Measurements from ENCODE around the gene ERFL. TPM values are rescaled to one million over a fixed set of nuclear protein-coding genes. Genes with fewer than 3 reads are reported as not detected.
"Not testable (repeated sequence)": the region's sequence is repeated elsewhere in the genome, so short reads cannot be mapped to it uniquely, and the experiment has no call there.

ERFL gene
- total RNA-seq, 1 donor from 2014 or later, result 3.1 TPM

DNA sequence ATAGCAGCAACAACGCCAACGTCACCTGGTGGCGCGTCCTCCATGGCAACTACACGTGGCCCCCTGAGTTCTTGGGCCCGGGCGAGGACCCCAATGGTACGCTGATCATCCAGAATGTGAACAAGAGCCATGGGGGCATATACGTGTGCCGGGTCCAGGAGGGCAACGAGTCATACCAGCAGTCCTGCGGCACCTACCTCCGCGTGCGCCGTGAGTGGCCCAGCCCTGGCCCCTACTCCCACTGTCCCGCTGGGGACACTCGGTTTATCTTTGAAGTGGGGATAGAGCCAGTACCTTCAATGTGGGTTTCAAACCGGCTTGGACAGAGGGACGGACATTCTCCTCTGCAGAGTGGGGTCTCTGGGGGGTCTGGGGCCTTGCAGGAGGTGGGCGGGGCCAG is 49.2 kb downstream of the ERFL start:
- Mint-ChIP-seq H3K4me3 (no peak overlapping the region), H3K9me3 (no peaks in the 10 kb centered on the region), H3K27me3 (ENCODE audit: insufficient read depth) (no peaks in the 10 kb centered on the region), H3K27ac (no peak overlapping the region), H3K4me1 (ENCODE audit: low read depth) (peaks cover 57% of the 10 kb centered on the region), H3K36me3 (ENCODE audit: low read depth) (peaks cover 8% of the 10 kb centered on the region)
- intact Hi-C loops (cut with micrococcal nuclease), result no loop called here
- DNase-seq (ENCODE audit: low spot score), result no peak

DNA sequence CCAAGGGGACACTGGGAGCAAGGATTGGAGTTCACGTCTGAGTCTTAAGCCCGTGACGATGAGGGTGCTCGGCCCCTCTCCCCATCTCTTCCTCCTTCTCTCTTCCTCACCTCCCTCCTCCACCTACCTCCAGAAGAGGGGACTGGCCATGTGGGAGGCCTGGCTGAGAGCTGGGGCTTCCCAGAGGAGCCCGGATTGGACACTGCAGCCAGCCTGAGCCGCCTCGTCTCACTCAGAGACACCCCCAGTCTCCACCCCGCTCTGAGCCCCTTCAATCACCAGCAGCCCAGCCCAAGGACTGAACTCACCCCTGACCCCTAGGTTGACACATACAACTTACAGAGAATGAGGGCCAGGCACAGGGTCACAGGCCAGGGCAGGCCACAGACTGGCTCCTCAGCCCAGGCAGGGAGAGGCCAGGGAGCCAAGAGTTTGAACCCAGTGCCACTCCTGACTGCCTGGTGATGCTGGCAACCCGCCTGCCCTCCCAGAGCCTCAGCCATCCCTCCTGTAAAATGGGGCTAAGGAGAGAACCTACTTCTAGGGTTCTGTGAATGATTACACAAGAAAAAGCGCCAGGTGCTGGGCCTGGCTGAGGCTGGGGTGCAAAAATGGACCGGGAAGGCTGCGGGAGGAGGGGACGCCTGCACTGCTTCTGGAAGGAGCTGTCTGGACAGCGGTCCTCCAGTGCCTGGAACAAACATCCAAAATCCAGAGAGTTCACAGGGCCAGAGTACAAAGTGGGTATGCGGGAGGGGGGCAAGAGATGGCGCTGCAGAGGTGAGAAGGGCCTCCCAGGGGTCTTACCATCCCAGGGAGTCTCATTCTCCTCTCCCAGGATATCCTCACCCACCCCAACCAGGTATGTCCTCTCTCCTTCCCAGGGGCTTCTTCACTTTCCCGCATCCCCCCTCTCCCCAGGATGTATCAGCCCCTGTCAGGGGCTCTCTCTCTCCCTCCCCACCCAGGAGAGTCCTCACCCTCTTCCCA is 50.0 kb downstream of the ERFL start:
- peaks cover 60% of the 10 kb centered on the region for H3K4me1 Mint-ChIP-seq (ENCODE audit: low read depth)
- H3K27me3 Mint-ChIP-seq (ENCODE audit: insufficient read depth), result no peaks in the 10 kb centered on the region
- DNase-seq (ENCODE audit: low spot score), result no peak
- H3K27ac Mint-ChIP-seq, result peak overlapping the region; percentile 23
- no peaks in the 10 kb centered on the region for H3K9me3 Mint-ChIP-seq
- H3K36me3 Mint-ChIP-seq (ENCODE audit: low read depth), result peaks cover 5% of the 10 kb centered on the region
- intact Hi-C loops (cut with micrococcal nuclease), result no loop called here
- no peak overlapping the region for H3K4me3 Mint-ChIP-seq

GRCh38 chr19:41876847-41877832 is 51.1 kb downstream of the ERFL start, which contains the start of gene CD79A:
Gene CD79A, plus strand, starts transcription at chr19:41877279. Its CDS starts 26 bp downstream, at chr19:41877305.
- Mint-ChIP-seq H3K36me3 (ENCODE audit: low read depth) (peaks cover 4% of the 10 kb centered on the region), H3K4me3 (peak within 1 kb of the TSS; percentile 19), H3K9me3 (no peaks in the 10 kb centered on the region), H3K27ac (peak within 1 kb of the TSS; percentile 96), H3K27me3 (ENCODE audit: insufficient read depth) (no peaks in the 10 kb centered on the region), H3K4me1 (ENCODE audit: low read depth) (peaks cover 65% of the 10 kb centered on the region)
- intact Hi-C loops (cut with micrococcal nuclease), result no loop called here
- DNase-seq (ENCODE audit: low spot score), result no peak

GRCh38 chr19:41875973-41876372 is 52.3 kb downstream of the ERFL start:
- not testable (repeated sequence) for DNase-seq (ENCODE audit: low spot score)

DNA sequence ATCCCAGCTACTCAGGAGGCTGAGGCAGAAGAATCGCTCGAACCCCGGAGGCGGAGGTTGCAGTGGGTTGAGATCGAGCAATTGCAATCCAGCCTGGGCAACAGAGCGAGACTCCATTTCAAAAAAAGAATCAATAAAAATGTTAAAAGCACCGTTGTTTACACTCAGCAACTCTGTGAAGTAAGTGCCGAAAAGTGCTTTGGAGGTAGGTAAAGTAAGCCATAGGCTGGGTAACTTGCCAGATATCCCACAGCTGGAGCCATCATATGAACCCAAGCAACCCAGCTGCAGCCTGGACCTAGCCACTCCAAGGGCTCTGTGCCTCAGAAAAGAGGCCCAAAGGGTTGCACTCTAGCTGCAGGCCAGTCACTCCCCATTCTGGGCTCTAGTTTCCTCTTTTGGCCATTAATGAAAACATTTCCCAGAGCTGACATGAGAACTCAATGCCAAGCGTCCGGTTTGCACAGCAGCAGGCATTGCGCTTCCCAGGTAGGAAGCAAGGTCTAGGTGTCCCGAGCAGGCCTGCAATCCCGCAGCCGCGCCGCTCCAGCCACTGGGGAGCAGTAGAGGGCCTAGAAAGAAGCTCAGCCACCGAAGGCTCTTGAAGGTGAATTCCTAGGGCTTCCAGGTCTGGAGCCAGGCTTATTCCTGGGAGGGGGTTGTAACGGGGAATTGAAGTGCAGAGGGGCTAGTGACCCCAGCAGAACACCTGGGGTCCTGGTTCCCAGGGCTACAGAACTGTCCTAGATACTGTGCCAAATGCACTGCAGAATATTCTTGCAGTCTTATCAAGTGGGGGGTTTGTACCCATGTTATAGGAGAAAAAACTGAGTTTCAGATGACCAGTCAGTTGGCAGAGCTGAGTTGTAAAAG is 55.2 kb downstream of the ERFL start:
- DNase-seq (ENCODE audit: low spot score), result peak; percentile 49
- peak overlapping the region; percentile 29 for H3K4me3 Mint-ChIP-seq
- intact Hi-C loops (cut with micrococcal nuclease), result loop anchor here (1.0 kb wide), 2 partner anchors 62 to 78 kb away; no protein-coding TSS in a partner anchor

More at GRCh38 chr19:41875973-41876372, 52.3 kb downstream of the ERFL start:
- H3K4me1 Mint-ChIP-seq (ENCODE audit: low read depth), result peaks cover 70% of the 10 kb centered on the region
- not testable (repeated sequence) for H3K9me3 Mint-ChIP-seq; H3K27me3 Mint-ChIP-seq (ENCODE audit: insufficient read depth)
- intact Hi-C loops (cut with micrococcal nuclease), result loop anchor here (1.0 kb wide), 1 partner anchor 8 kb away; no protein-coding TSS in a partner anchor
- H3K27ac Mint-ChIP-seq, result peak overlapping the region; percentile 96
- peak overlapping the region; percentile 72 for H3K4me3 Mint-ChIP-seq
- H3K36me3 Mint-ChIP-seq (ENCODE audit: low read depth), result peaks cover 13% of the 10 kb centered on the region

GRCh38 chr19:41872384-41872774 is 55.9 kb downstream of the ERFL start:
- DNase-seq (ENCODE audit: low spot score), result no peak
- H3K36me3 Mint-ChIP-seq (ENCODE audit: low read depth), result peaks cover 38% of the 10 kb centered on the region
- peak overlapping the region; percentile 40 for H3K27ac Mint-ChIP-seq
- H3K27me3 Mint-ChIP-seq (ENCODE audit: insufficient read depth), result no peaks in the 10 kb centered on the region
- H3K4me3 Mint-ChIP-seq, result peak overlapping the region; percentile 31
- intact Hi-C loops (cut with micrococcal nuclease), result no loop called here
- H3K9me3 Mint-ChIP-seq, result no peaks in the 10 kb centered on the region
- peaks cover 84% of the 10 kb centered on the region for H3K4me1 Mint-ChIP-seq (ENCODE audit: low read depth)

More for the DNA sequence above, 55.2 kb downstream of the ERFL start:
- Mint-ChIP-seq H3K27me3 (ENCODE audit: insufficient read depth) (no peaks in the 10 kb centered on the region), H3K27ac (peak overlapping the region; percentile 88), H3K9me3 (no peaks in the 10 kb centered on the region), H3K4me1 (ENCODE audit: low read depth) (peaks cover 84% of the 10 kb centered on the region), H3K36me3 (ENCODE audit: low read depth) (peaks cover 34% of the 10 kb centered on the region)

DNA sequence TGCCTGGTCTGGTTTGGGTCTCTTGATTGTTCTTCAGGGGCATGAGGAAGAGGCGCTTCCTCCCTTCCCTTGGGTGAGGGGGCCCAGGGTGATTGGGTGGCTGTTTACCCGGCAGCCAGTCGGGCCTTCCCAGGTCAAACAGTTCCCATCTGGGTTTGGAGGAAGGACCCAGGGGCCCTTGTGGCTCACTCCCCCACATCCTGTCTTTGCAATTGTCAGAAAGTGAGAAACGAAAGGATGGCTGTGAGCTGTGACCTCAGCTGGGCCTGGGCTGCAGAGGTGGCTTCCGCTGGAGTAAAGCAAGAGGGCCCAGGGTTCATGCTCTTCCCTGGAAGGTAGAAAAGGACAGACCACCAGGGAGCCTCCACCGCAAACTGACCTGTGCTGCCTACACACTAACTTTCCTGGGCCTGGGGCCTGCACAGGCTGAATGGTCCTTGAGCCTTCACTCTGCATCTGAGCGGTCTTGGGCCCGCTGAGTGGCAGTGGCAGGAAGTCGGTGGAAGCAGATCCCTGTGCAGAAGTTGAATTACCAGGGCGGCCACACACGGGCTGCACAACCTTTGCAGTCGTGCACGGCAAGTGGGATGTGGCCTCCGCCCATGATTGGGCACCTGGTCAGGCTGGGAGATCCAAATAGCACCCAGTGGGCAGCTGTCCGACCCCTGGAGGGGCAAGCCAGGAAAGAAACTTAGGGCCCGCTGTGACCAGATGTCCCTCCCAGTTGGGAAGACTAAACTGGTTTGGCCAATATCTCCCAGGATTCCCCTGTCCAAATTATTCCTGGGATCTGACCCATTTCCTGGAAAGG is 56.5 kb downstream of the ERFL start:
- Mint-ChIP-seq H3K27me3 (ENCODE audit: insufficient read depth) (no peaks in the 10 kb centered on the region), H3K4me1 (ENCODE audit: low read depth) (peaks cover 80% of the 10 kb centered on the region), H3K4me3 (peak overlapping the region; percentile 73), H3K27ac (peak overlapping the region; percentile 94), H3K36me3 (ENCODE audit: low read depth) (peaks cover 38% of the 10 kb centered on the region), H3K9me3 (no peaks in the 10 kb centered on the region)
- intact Hi-C loops (cut with micrococcal nuclease), result loop anchor here (1.0 kb wide), 4 partner anchors 11 to 87 kb away; partner anchors contain the start of gene RPS19
- DNase-seq (ENCODE audit: low spot score), result peak; percentile 74

GRCh38 chr19:41870401-41870873 is 57.8 kb downstream of the ERFL start:
- H3K36me3 Mint-ChIP-seq (ENCODE audit: low read depth), result peaks cover 47% of the 10 kb centered on the region
- H3K27me3 Mint-ChIP-seq (ENCODE audit: insufficient read depth), result no peaks in the 10 kb centered on the region
- H3K4me3 Mint-ChIP-seq, result peak overlapping the region; percentile 66
- no peak for DNase-seq (ENCODE audit: low spot score)
- intact Hi-C loops (cut with micrococcal nuclease), result no loop called here
- H3K27ac Mint-ChIP-seq, result peak overlapping the region; percentile 89
- peaks cover 73% of the 10 kb centered on the region for H3K4me1 Mint-ChIP-seq (ENCODE audit: low read depth)
- H3K9me3 Mint-ChIP-seq, result no peaks in the 10 kb centered on the region

- peaks cover 53% of the 10 kb centered on the region for H3K36me3 Mint-ChIP-seq (ENCODE audit: low read depth)
- intact Hi-C loops (cut with micrococcal nuclease), result no loop called here
- no peak for DNase-seq (ENCODE audit: low spot score)
- H3K9me3 Mint-ChIP-seq, result no peaks in the 10 kb centered on the region
- H3K4me1 Mint-ChIP-seq (ENCODE audit: low read depth), result peaks cover 72% of the 10 kb centered on the region
- H3K27me3 Mint-ChIP-seq (ENCODE audit: insufficient read depth), result no peaks in the 10 kb centered on the region
- peak overlapping the region; percentile 72 for H3K27ac Mint-ChIP-seq
- H3K4me3 Mint-ChIP-seq, result no peak overlapping the region
Measured at GRCh38 chr19:41869374-41869955, 58.8 kb downstream of the ERFL start.

DNA sequence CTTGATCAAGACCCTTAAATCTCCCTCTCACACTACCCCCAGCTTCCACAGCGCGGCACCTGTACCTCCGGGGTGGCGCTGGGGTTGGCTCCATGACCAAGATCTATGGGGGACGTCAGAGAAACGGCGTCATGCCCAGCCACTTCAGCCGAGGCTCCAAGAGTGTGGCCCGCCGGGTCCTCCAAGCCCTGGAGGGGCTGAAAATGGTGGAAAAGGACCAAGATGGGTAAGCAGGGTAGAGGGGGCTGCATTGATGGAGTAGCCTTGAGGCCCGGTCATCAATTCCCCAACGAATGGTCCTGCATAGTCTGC is 59.3 kb downstream of the ERFL start:
- intact Hi-C loops (cut with micrococcal nuclease), result no loop called here
- Mint-ChIP-seq H3K27ac (peak overlapping the region; percentile 40), H3K9me3 (no peaks in the 10 kb centered on the region), H3K36me3 (ENCODE audit: low read depth) (peaks cover 58% of the 10 kb centered on the region), H3K4me3 (peak overlapping the region; percentile 58), H3K27me3 (ENCODE audit: insufficient read depth) (no peaks in the 10 kb centered on the region), H3K4me1 (ENCODE audit: low read depth) (peaks cover 73% of the 10 kb centered on the region)
- no peak for DNase-seq (ENCODE audit: low spot score)
